Stimulated activated effector memory CD8-positive, alpha-beta T cell treated with anti-CD3 and anti-CD28 coated beads, Interleukin-12 subunit alpha, Interleukin-12 subunit beta, amount 100 ng/mL, for 72 hours (primary cell): ENCODE data around the gene SLC9A3.

ENCODE experiments used
- ATAC-seq: fragments of 150-1000 bp; cut with Tn5 transposase; 2 replicates; pipeline ENCODE4 v1.10.0; 2021
- DNase-seq, 2 donors: peaks; one replicate each; pipeline ENCODE4 v3.0.0; 2021 to 2022; ENCODE audit warnings: low spot score in 2 of 2
- H3K27ac Mint-ChIP-seq: one replicate; pipeline ENCODE4 v1.8.0; 2022; ENCODE audit warnings: mild to moderate bottlenecking, mixed read lengths
- H3K36me3 Mint-ChIP-seq: one replicate; pipeline ENCODE4 v1.8.0; 2022; ENCODE audit warnings: mild to moderate bottlenecking, mixed read lengths
- H3K4me1 Mint-ChIP-seq: one replicate; pipeline ENCODE4 v1.8.0; 2022; ENCODE audit warnings: mixed read lengths
- H3K4me3 Mint-ChIP-seq: one replicate; pipeline ENCODE4 v1.8.0; 2022; ENCODE audit warnings: mild to moderate bottlenecking, mixed read lengths
- H3K9me3 Mint-ChIP-seq: one replicate; pipeline ENCODE4 v1.8.0; 2022; ENCODE audit warnings: mixed read lengths

SLC9A3 gene

GRCh38 chr5:535846-536698 is 11.8 kb upstream of the SLC9A3 start:
- Mint-ChIP-seq H3K27ac (no peak overlapping the region), H3K9me3 (no peaks in the 10 kb centered on the region), H3K4me1 (peaks cover 6% of the 10 kb centered on the region), H3K36me3 (no peaks in the 10 kb centered on the region), H3K4me3 (no peak overlapping the region)
- DNase-seq: no peak
- ATAC-seq: no peak

- Mint-ChIP-seq H3K27ac (no peak overlapping the region), H3K4me3 (no peak overlapping the region), H3K9me3 (no peaks in the 10 kb centered on the region), H3K36me3 (no peaks in the 10 kb centered on the region), H3K4me1 (peaks cover 2% of the 10 kb centered on the region)
- DNase-seq (no peak), ATAC-seq (no peak)
Observed at GRCh38 chr5:534743-535671, 10.8 kb upstream of the SLC9A3 start.

- no peaks in the 10 kb centered on the region for H3K36me3 Mint-ChIP-seq
- DNase-seq (no peak), ATAC-seq (no peak)
- peaks cover 7% of the 10 kb centered on the region for H3K4me1 Mint-ChIP-seq
- H3K27ac Mint-ChIP-seq: no peak overlapping the region
- H3K9me3 Mint-ChIP-seq: no peaks in the 10 kb centered on the region
- H3K4me3 Mint-ChIP-seq: no peak overlapping the region
Observed at GRCh38 chr5:533955-534742, 9.9 kb upstream of the SLC9A3 start.

GRCh38 chr5:533243-533954 is 9.2 kb upstream of the SLC9A3 start:
- DNase-seq: no peak
- no peak for ATAC-seq
- Mint-ChIP-seq H3K27ac (no peak overlapping the region), H3K4me3 (no peak overlapping the region), H3K36me3 (no peaks in the 10 kb centered on the region), H3K9me3 (no peaks in the 10 kb centered on the region), H3K4me1 (peaks cover 7% of the 10 kb centered on the region)

GRCh38 chr5:532521-533242 is 8.4 kb upstream of the SLC9A3 start:
- Mint-ChIP-seq H3K4me3 (no peak overlapping the region), H3K27ac (no peak overlapping the region), H3K9me3 (no peaks in the 10 kb centered on the region), H3K36me3 (no peaks in the 10 kb centered on the region), H3K4me1 (peaks cover 8% of the 10 kb centered on the region)
- DNase-seq: no peak
- no peak for ATAC-seq

- Mint-ChIP-seq H3K4me1 (peaks cover 16% of the 10 kb centered on the region), H3K4me3 (no peak overlapping the region), H3K27ac (no peak overlapping the region), H3K9me3 (no peaks in the 10 kb centered on the region), H3K36me3 (no peaks in the 10 kb centered on the region)
- no peak for ATAC-seq
- DNase-seq: no peak
Observed at GRCh38 chr5:531749-532315, 7.6 kb upstream of the SLC9A3 start.

GRCh38 chr5:531101-531748 is 7.0 kb upstream of the SLC9A3 start:
- Mint-ChIP-seq H3K4me3 (no peak overlapping the region), H3K27ac (no peak overlapping the region), H3K36me3 (no peaks in the 10 kb centered on the region), H3K4me1 (peaks cover 21% of the 10 kb centered on the region), H3K9me3 (no peaks in the 10 kb centered on the region)
- DNase-seq (no peak), ATAC-seq (no peak)

GRCh38 chr5:530001-530955 is 6.0 kb upstream of the SLC9A3 start:
- Mint-ChIP-seq H3K27ac (no peak overlapping the region), H3K4me1 (peaks cover 25% of the 10 kb centered on the region), H3K36me3 (no peaks in the 10 kb centered on the region), H3K9me3 (no peaks in the 10 kb centered on the region), H3K4me3 (no peak overlapping the region)
- ATAC-seq: no peak
- DNase-seq: no peak

- no peaks in the 10 kb centered on the region for H3K9me3 Mint-ChIP-seq
- no peak overlapping the region for H3K27ac Mint-ChIP-seq
- H3K4me1 Mint-ChIP-seq: peaks cover 29% of the 10 kb centered on the region
- ATAC-seq: no peak
- H3K4me3 Mint-ChIP-seq: peak overlapping the region; percentile 45
- no peaks in the 10 kb centered on the region for H3K36me3 Mint-ChIP-seq
- DNase-seq: no peak
Observed at GRCh38 chr5:528629-529511, 4.6 kb upstream of the SLC9A3 start.

- no peaks in the 10 kb centered on the region for H3K9me3 Mint-ChIP-seq
- peak; percentile 39 for ATAC-seq
- peak overlapping the region; percentile 34 for H3K4me3 Mint-ChIP-seq
- H3K4me1 Mint-ChIP-seq: peaks cover 29% of the 10 kb centered on the region
- peak in 1 of 2 donors; percentile 18 for DNase-seq
- no peak overlapping the region for H3K27ac Mint-ChIP-seq
- no peaks in the 10 kb centered on the region for H3K36me3 Mint-ChIP-seq
Observed at GRCh38 chr5:527646-528628, 3.7 kb upstream of the SLC9A3 start.

GRCh38 chr5:526456-527088 is 2.3 kb upstream of the SLC9A3 start:
- H3K4me3 Mint-ChIP-seq: peak overlapping the region; percentile 34
- H3K27ac Mint-ChIP-seq: no peak overlapping the region
- ATAC-seq (no peak), DNase-seq (no peak)
- peaks cover 29% of the 10 kb centered on the region for H3K4me1 Mint-ChIP-seq
- H3K36me3 Mint-ChIP-seq: no peaks in the 10 kb centered on the region
- H3K9me3 Mint-ChIP-seq: no peaks in the 10 kb centered on the region
